Hepatocyte (in vitro differentiated cells): ENCODE results near the gene C1QTNF4.

Experiments
- EZH2phosphoT487 ChIP-seq: fragments of 200-600 bp; sonication (generic); IDR thresholded peaks from one replicate; pipeline ENCODE4 v1.6.1; 2018; ENCODE audit warnings: antibody characterized with exemption, mild to moderate bottlenecking, low read depth, moderate library complexity; ENCODE audit not compliant: unreplicated experiment, severe bottlenecking
- TF ChIP-seq, protein P1 (sequence below): fragments of 200-600 bp; sonication (generic); IDR thresholded peaks from 2 replicates; pipeline ENCODE4 v1.5.1; 2016; ENCODE audit warnings: antibody characterized with exemption, mild to moderate bottlenecking; ENCODE audit not compliant: poor library complexity

DNA sequence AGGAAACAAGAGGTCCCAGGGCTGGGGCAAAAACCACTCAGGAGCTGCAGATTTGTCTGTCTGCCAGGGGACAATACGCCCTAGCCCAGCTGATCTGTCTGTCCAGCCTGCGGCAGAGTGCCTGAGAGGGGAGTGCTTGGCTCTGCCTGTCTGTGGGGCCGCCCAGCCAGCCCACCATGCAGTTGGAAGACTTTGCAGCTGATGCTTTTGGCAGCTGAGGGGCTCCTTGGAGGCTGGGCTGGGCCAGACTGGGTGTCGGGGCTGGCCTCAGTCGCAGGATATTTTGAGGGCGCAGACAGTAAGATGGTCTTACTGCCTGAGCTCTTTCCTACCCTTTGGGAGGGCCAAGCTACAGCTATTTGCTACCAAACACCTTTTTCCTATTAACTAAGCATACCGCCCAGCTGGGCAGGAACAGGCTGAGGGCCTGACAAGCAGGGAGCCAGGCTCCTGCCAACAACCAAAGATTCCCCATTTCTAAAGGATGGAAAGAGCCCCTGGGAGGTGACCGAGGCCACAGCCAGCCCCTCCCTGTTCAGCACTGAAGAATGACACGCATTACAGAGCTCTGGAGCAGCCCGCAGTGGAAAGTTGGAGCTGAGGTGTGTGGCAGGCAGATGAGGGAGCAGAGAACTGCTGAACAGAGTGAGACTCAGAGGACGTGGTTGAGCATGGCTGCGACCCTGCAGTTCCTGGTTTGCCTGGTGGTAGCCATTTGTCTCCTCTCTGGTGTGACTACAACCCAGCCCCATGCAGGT lies 7.9 kb downstream of the C1QTNF4 start, which contains the start of gene FAM180B:
- TF ChIP-seq, protein P1, sequence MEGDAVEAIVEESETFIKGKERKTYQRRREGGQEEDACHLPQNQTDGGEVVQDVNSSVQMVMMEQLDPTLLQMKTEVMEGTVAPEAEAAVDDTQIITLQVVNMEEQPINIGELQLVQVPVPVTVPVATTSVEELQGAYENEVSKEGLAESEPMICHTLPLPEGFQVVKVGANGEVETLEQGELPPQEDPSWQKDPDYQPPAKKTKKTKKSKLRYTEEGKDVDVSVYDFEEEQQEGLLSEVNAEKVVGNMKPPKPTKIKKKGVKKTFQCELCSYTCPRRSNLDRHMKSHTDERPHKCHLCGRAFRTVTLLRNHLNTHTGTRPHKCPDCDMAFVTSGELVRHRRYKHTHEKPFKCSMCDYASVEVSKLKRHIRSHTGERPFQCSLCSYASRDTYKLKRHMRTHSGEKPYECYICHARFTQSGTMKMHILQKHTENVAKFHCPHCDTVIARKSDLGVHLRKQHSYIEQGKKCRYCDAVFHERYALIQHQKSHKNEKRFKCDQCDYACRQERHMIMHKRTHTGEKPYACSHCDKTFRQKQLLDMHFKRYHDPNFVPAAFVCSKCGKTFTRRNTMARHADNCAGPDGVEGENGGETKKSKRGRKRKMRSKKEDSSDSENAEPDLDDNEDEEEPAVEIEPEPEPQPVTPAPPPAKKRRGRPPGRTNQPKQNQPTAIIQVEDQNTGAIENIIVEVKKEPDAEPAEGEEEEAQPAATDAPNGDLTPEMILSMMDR, result no peak
- TF ChIP-seq EZH2phosphoT487, result no peak
